GM12874 (cell line): ENCODE data around the gene PTPN4.

Experiments used
- CTCF ChIP-seq: IDR thresholded peaks from 2 replicates; pipeline ENCODE4 v1.5.1; 2011; ENCODE audit warnings: low read depth, mild to moderate bottlenecking, control low read depth, low read length, moderate library complexity; ENCODE audit not compliant: insufficient read depth

PTPN4 gene

GRCh38 chr2:119723784-119724467 lies 35.8 kb upstream of the PTPN4 start:
- TF ChIP-seq CTCF, result no peak

DNA sequence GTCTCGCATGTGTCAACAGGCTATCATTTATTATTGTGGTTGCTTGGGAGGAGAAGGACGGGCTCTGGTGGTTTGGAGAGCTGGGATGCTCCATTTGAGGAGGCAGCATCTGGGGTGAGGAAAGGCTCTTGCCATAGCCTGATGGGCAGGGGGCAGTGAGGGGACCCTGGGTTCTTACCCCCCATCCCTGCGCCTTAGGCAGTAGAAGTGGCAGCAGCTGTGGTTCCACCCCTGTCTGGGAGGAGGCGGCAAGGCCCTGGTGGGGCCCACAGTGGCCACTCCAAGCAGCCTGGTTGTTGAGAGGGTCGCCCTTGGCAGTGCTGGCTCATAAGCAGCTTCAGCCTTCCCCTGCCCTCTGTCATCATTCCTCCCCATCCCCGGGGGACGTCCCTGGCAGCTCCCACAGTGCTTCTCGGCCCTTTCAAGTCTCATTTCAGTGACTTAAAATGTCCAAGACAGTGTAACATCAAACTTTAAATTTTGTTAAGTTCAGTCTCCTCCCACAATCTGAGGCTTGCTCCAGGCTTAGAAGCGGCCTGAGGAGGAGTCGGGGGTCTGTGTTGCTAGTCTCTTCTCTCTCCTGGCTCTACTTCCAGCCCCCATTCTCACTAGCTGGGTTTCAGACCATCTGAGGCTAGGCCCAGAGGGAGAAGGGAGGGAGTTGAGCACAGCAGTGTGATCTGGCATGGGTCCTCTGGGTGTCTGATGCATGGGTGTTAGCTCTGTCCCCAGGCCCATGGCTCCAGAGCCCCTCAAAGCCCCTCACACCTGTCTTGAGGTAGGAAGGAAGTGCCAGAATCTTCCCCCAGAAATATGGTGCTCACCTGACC lies 34.9 kb upstream of the PTPN4 start:
- no peak for TF ChIP-seq CTCF

- no peak for TF ChIP-seq CTCF
Measured at GRCh38 chr2:119727493-119727892, 32.2 kb upstream of the PTPN4 start.

GRCh38 chr2:119728421-119728820 lies 31.3 kb upstream of the PTPN4 start:
- no peak for TF ChIP-seq CTCF

GRCh38 chr2:119730671-119731177 lies 29.0 kb upstream of the PTPN4 start:
- TF ChIP-seq CTCF, result no peak

GRCh38 chr2:119731983-119732382 lies 27.7 kb upstream of the PTPN4 start:
- TF ChIP-seq CTCF, result no peak

GRCh38 chr2:119732601-119733164 lies 27.0 kb upstream of the PTPN4 start:
- no peak for TF ChIP-seq CTCF
